Cardiac septum (tissue), 1 donor: ENCODE measurements around the gene RESF1. TPM values are rescaled to one million over a fixed set of nuclear protein-coding genes. Genes with fewer than 3 reads are reported as not detected.
"Not testable (repeated sequence)": the region's sequence is repeated elsewhere in the genome, so short reads cannot be mapped to it uniquely, and the experiment has no call there.

ENCODE experiments used
- DNase-seq: peaks from one replicate; pipeline ENCODE4 v3.0.0-alpha.2; 2020; ENCODE audit warnings: low spot score
- intact Hi-C: fragments of 100-400 bp; cut with DNase I; formaldehyde crosslinking; loops from one replicate; pipeline ENCODE4 v1.14.0; 2022
- long read RNA-seq: library from polyadenylated mRNA; unstranded; transcript quantifications from one replicate; pipeline ENCODE4 v2.0.0, GENCODE V29; 2021
- total RNA-seq: library from RNA; stranded (reverse); fragmentation: NEBNext Ultra II Directional; extraction: Animal tissue kit (Norgen Biotek cat#: 25700); gene quantifications from one replicate; pipeline ENCODE4 v1.2.1, GENCODE V29; 2021
- donor health status: DM: no; HTN: no; CAD: no.

Gene RESF1
- total RNA-seq = 17.3 TPM
- long read RNA-seq, partial matches to known transcripts = 4 of 8 reads
- long read RNA-seq, other reads (novel, unspliced or antisense) = 3 of 8 reads

GRCh38 chr12:31959161-31959700 lies at the start of gene RESF1:
RESF1 (plus strand) TSS chr12:31959415; CDS start chr12:31980956, 21,541 bp downstream.
- intact Hi-C loops = loop anchor here (2.0 to 5.0 kb wide), 4 partner anchors 92 to 300 kb away; partner anchors contain the start of genes BICD1 and ETFBKMT

GRCh38 chr12:31914927-31915326 lies 44.3 kb upstream of the RESF1 start:
- DNase-seq = no peak

More at GRCh38 chr12:31959161-31959700, at the start of gene RESF1:
- DNase-seq = peak; percentile 96

GRCh38 chr12:31915446-31915845 lies 43.8 kb upstream of the RESF1 start:
- DNase-seq = no peak
- intact Hi-C loops = no loop called here

More at GRCh38 chr12:31914927-31915326, 44.3 kb upstream of the RESF1 start:
- intact Hi-C loops = no loop called here

- DNase-seq = no peak
- intact Hi-C loops = no loop called here
Measured at GRCh38 chr12:31922341-31923062, 36.7 kb upstream of the RESF1 start.

- intact Hi-C loops = no loop called here
- DNase-seq = no peak
Measured at GRCh38 chr12:31923063-31923412, 36.2 kb upstream of the RESF1 start.

- intact Hi-C loops = no loop called here
- no peak for DNase-seq
Measured at GRCh38 chr12:31928246-31929026, 30.8 kb upstream of the RESF1 start.

- no peak for DNase-seq
- intact Hi-C loops = no loop called here
Measured at GRCh38 chr12:31929027-31929526, 30.1 kb upstream of the RESF1 start.

- intact Hi-C loops = no loop called here
Measured at GRCh38 chr12:31931796-31932715, 27.2 kb upstream of the RESF1 start.

GRCh38 chr12:31944299-31944698 lies 14.9 kb upstream of the RESF1 start:
- intact Hi-C loops = no loop called here

More at GRCh38 chr12:31931796-31932715, 27.2 kb upstream of the RESF1 start:
- no peak for DNase-seq

GRCh38 chr12:31947971-31948370 lies 11.2 kb upstream of the RESF1 start:
- intact Hi-C loops = no loop called here

More at GRCh38 chr12:31944299-31944698, 14.9 kb upstream of the RESF1 start:
- no peak for DNase-seq

GRCh38 chr12:31948697-31949359 lies 10.4 kb upstream of the RESF1 start:
- intact Hi-C loops, DNase-seq: not testable (repeated sequence)

More at GRCh38 chr12:31947971-31948370, 11.2 kb upstream of the RESF1 start:
- DNase-seq = no peak

GRCh38 chr12:31950088-31950487 lies 9.1 kb upstream of the RESF1 start:
- no peak for DNase-seq
- intact Hi-C loops = no loop called here

GRCh38 chr12:31950492-31950891 lies 8.7 kb upstream of the RESF1 start:
- no peak for DNase-seq
- intact Hi-C loops = no loop called here

GRCh38 chr12:31951008-31951407 lies 8.2 kb upstream of the RESF1 start:
- no peak for DNase-seq
- intact Hi-C loops = no loop called here

- DNase-seq = no peak
- intact Hi-C loops = no loop called here
Measured at GRCh38 chr12:31951939-31952338, 7.3 kb upstream of the RESF1 start.

- DNase-seq = no peak
- intact Hi-C loops = no loop called here
Measured at GRCh38 chr12:31952418-31952817, 6.8 kb upstream of the RESF1 start.

GRCh38 chr12:31954925-31955858 lies 4.0 kb upstream of the RESF1 start:
- no peak for DNase-seq
- intact Hi-C loops = loop anchor here (5.0 kb wide), 3 partner anchors 88 to 223 kb away; partner anchors contain the start of gene BICD1
